GM19324 (cell line): ENCODE measurements around the gene KRT37.
"Not testable (repeated sequence)": the region's sequence is repeated elsewhere in the genome, so short reads cannot be mapped to it uniquely, and the experiment has no call there.

Source experiments
- ATAC-seq: cut with Tn5 transposase; IDR thresholded peaks from one replicate; pipeline ENCODE4 v1.9.1; 2021; ENCODE audit warnings: mild to moderate bottlenecking, moderate library complexity; ENCODE audit not compliant: unreplicated experiment, low FRiP score

Gene KRT37

GRCh38 chr17:41381943-41382342, 42.4 kb downstream of the KRT37 start, which contains the start of gene KRT34:
Gene KRT34 (minus strand): TSS chr17:41382306. CDS start chr17:41382246, 60 bp downstream.
- ATAC-seq, result not testable (repeated sequence)

- ATAC-seq, result not testable (repeated sequence)
Observed at GRCh38 chr17:41380091-41380490, 44.3 kb downstream of the KRT37 start.

DNA sequence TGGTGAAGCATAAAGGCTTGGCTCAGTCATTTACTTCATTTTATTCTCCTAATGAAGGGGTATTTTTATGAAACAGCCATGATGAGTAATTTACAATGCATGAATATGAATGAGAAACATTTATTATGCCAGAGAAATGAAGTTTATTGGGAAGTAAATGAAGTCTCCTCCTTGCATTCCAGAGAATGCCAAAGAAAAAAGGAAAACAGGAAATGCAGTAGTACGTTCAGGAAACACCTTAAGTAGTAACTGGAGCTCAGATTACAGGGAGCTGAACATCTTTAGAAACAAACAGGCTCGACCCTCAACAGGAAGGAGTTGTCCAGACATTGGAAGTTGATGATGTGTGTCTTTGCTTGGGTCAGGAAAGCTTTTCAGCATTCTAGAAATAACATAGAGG, 46.8 kb downstream of the KRT37 start:
- no peak for ATAC-seq
